D721Med (cell line): ENCODE data around the gene CST7.
"Not testable (repeated sequence)": the region's sequence is repeated elsewhere in the genome, so short reads cannot be mapped to it uniquely, and the experiment has no call there.

Source experiments
- DNase-seq: peaks from one replicate; pipeline ENCODE4 v3.0.0; 2011; ENCODE audit warnings: low spot score; ENCODE audit not compliant: insufficient read length
- FAIRE-seq: peaks from 2 replicates; lab custom pipeline; 2011; peaks lifted over from hg19 to GRCh38; lab: Jason Lieb, UNC
- TF ChIP-seq, protein P1 (sequence below): IDR thresholded peaks from 2 replicates; pipeline ENCODE4 v1.5.1; 2012; ENCODE audit warnings: mild to moderate bottlenecking, control low read depth; ENCODE audit not compliant: insufficient read depth; ENCODE audit errors: missing control alignments

CST7 gene

DNA sequence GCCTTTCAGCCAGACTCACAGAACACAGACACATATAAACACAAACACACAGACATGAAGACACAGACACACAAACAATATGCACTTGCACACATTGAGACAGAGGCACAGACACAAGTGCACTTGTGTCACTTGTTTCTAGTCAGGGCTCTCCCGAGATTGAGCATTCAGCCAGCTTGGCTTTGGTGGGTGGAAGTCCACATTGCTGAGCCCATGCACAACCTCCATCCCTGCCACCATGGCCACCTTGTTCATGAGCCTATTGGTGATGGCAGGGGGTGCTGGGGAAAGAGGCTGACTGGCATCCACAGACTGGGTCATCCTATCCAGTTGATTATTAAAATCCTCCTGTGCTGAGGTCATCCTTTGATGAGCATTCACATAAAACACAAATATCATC is 11.5 kb upstream of the CST7 start:
- TF ChIP-seq, protein P1, sequence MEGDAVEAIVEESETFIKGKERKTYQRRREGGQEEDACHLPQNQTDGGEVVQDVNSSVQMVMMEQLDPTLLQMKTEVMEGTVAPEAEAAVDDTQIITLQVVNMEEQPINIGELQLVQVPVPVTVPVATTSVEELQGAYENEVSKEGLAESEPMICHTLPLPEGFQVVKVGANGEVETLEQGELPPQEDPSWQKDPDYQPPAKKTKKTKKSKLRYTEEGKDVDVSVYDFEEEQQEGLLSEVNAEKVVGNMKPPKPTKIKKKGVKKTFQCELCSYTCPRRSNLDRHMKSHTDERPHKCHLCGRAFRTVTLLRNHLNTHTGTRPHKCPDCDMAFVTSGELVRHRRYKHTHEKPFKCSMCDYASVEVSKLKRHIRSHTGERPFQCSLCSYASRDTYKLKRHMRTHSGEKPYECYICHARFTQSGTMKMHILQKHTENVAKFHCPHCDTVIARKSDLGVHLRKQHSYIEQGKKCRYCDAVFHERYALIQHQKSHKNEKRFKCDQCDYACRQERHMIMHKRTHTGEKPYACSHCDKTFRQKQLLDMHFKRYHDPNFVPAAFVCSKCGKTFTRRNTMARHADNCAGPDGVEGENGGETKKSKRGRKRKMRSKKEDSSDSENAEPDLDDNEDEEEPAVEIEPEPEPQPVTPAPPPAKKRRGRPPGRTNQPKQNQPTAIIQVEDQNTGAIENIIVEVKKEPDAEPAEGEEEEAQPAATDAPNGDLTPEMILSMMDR: no peak
- FAIRE-seq (no peak), DNase-seq (no peak)

DNA sequence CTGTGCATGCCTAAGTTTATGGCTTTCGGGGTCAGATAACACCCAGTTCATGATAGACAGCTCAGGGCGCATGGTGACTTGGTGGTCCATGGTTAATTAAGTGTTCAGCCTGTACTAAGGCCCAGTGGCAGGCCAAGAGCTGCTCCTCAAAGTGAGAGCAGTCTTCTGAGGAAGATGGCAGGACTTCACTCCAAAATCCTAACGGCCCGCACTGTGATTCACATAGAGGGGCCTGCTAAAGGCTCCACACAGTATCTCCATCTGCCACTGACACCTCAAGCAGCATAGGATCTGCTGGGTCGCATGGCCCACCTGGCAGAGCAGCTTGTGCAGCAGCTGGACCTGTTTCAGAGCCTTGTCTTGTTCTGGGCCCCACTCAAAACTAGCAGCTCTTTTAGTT is 10.6 kb upstream of the CST7 start:
- TF ChIP-seq, protein P1: no peak
- DNase-seq (no peak), FAIRE-seq (no peak)

DNA sequence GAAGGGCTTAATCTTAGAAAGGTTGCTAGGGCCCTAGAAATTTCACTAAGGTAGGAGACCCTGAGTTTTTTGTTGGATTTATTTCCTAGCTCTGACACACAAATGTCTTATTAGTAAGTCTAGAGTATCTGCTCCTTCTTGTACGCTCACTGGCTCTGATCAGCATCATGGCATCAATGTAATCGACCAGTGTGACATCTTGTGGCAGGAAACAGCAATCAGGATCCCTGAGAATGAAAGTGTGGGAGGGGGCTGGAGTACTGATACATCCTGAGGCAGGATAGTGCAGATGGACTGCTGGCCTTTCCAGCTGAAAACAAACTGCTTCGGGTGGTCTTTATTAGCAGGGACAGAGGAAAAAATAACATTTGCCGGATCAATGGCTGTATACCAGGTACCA is 10.0 kb upstream of the CST7 start:
- TF ChIP-seq, protein P1: no peak
- FAIRE-seq: no peak
- DNase-seq: no peak

DNA sequence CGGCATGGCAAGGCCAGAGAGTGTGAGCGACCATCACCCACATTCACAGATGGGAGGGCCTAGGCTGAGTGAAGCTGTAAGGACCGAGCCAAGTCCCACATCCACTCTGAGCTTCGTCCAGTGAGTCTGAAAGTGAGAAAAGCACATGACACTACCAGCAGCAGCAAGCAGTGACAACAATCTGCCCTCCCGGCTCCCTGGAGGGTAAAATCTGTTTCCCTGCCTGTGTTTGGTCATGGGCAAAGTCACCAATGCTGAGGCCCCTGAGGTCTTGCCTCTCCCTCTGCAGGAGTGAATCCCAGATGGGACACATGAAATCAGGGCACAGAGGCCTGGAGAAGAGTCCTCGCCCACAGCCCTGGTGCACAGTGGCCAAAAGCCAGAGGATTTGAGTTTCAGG is 6.4 kb upstream of the CST7 start:
- no peak for DNase-seq
- TF ChIP-seq, protein P1: no peak
- no peak for FAIRE-seq

DNA sequence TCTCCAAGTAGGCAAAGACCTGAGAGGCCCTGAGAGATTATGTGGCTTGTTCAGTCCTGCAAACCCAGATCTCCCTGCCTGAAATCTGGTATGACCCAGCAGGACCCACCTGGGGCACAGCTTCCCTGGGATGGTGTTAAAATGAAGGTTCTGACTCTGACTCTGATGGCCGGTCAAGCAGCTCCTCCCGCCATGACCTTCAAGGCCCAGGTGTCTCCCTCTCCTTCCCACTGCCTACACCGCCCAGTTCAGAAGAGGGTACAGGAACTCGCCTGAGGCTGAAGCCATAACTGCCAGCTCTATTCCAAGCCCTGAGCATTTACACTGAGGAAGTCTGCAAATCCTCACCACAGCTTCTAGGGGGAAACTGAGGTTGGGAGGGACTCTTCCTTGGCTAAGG is 5.9 kb upstream of the CST7 start:
- no peak for DNase-seq
- no peak for FAIRE-seq
- TF ChIP-seq, protein P1: no peak

DNA sequence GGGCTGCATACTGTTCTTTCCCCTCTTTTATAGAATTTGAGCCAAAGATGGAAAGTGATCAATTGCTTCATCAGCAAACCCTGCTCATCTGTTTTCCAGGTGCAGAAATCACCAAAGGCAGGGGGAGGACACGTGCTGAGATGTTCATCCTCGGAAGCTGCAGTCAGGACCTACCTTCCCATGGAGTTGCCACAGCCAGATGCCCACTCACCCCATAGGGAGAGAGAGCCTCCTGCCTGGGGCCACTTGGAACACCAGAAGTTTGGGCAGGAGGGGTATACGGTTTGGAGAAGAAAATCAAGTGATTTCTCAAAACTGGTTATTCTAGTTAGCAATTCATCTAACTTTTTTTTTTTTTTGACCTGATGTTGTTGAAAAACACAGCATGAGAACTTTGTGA is 5.3 kb upstream of the CST7 start:
- no peak for FAIRE-seq
- TF ChIP-seq, protein P1: no peak
- DNase-seq: no peak

DNA sequence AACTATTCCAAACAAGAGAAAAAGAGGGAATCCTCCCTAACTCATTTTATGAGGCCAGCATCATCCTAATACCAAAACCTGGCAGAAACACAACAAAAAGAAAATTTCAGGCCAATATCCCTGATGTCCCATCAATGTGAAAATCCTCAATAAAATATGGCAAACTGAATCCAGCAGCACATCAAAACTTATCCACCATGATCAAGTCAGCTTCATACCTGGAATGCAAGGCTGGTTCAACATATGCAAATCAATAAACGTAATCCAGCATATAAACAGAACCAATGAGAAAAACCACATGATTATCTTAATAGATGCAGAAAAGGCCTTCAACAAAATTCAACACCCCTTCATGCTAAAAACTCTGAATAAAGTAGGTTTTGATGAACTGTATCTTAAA is 2.7 kb upstream of the CST7 start:
- not testable (repeated sequence) for DNase-seq, FAIRE-seq

DNA sequence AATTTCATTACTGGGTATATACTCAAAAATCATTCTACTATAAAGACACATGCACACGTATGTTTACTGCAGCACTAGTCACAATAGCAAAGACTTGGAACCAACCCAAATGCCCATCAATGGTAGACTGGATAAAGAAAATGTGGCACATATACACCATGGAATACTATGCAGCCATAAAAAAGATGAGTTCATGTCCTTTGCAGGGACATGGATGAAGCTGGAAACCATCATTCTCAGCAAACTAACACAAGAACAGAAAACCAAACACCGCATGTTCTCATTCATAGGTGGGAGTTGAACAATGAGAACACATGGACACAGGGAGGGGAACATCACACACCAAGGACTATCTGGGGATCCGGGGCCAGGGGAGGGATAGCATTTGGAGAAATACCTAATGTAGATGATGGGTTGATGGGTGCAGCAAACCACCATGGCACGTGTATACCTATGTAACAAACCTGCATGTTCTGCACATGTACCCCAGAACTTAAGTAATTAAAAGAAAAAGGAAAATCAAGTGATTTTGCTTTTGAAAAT is 602 bp upstream of the CST7 start:
- not testable (repeated sequence) for DNase-seq, FAIRE-seq
